PC-9 (cell line): ENCODE measurements around the gene FGB. TPM values are rescaled to one million over a fixed set of nuclear protein-coding genes. Genes with fewer than 3 reads are reported as not detected.

Experiments
- BruUV-seq: library from RNA; stranded (reverse); fragments of 400-500 nt; replicated peaks from 2 replicates; lab custom pipeline; 2021; lab: Mats Ljungman, UMichigan
- CTCF ChIA-PET: fragments of 300-600 bp; sonication (Branson Sonifier 250); formaldehyde crosslinking; loops from one replicate; lab custom pipeline; 2022; ENCODE audit warnings: antibody characterized with exemption; lab: Charles Lee
- POLR2A ChIA-PET: fragments of 300-600 bp; sonication (Branson Sonifier 250); formaldehyde crosslinking; loops from one replicate; lab custom pipeline; 2022; ENCODE audit warnings: antibody characterized with exemption; ENCODE audit not compliant: unreplicated experiment; lab: Charles Lee
- DNase-seq, 2 experiments: peaks; one replicate each; pipeline versions ENCODE4 v3.0.0 to v3.0.0-alpha.2; 2015 to 2022; ENCODE audit warnings: mixed read lengths in 1 of 2
- H2AFZ ChIP-seq: fragments of 200-600 bp; sonication (generic); 2 replicates; pipeline ENCODE4 v1.8.1; 2017; ENCODE audit warnings: antibody characterized with exemption
- H3F3A ChIP-seq: fragments of 200-600 bp; sonication (generic); 2 replicates; pipeline ENCODE4 v1.8.1; 2017; ENCODE audit warnings: antibody characterized with exemption, mild to moderate bottlenecking, low read depth; ENCODE audit not compliant: insufficient read depth
- H3K27ac ChIP-seq: fragments of 200-600 bp; sonication (generic); 2 replicates; pipeline ENCODE4 v1.6.1; 2016; ENCODE audit warnings: mixed run types
- H3K27me3 ChIP-seq: fragments of 200-600 bp; sonication (generic); 2 replicates; pipeline ENCODE4 v1.6.1; 2016; ENCODE audit warnings: low read depth, mixed run types; ENCODE audit not compliant: insufficient read depth
- H3K36me3 ChIP-seq: fragments of 200-600 bp; sonication (generic); 2 replicates; pipeline ENCODE4 v1.6.1; 2016; ENCODE audit warnings: low read depth, mixed run types
- H3K4me1 ChIP-seq: fragments of 200-600 bp; sonication (generic); replicated peaks from 2 replicates; pipeline ENCODE4 v1.6.1; 2016; ENCODE audit warnings: mixed run types; ENCODE audit not compliant: insufficient read depth
- H3K4me2 ChIP-seq: fragments of 200-600 bp; sonication (generic); 2 replicates; pipeline ENCODE4 v1.6.1; 2017; ENCODE audit warnings: mixed run types
- H3K4me3 ChIP-seq: fragments of 200-600 bp; sonication (generic); 2 replicates; pipeline ENCODE4 v1.6.1; 2016; ENCODE audit warnings: mixed run types
- H3K79me2 ChIP-seq: fragments of 200-600 bp; sonication (generic); 2 replicates; pipeline ENCODE4 v1.6.1; 2017; ENCODE audit warnings: low read depth, mixed run types
- H3K9me2 ChIP-seq: fragments of 200-600 bp; sonication (generic); 2 replicates; pipeline ENCODE4 v1.8.1; 2017; ENCODE audit warnings: mild to moderate bottlenecking; ENCODE audit not compliant: insufficient read depth
- H3K9me3 ChIP-seq: fragments of 200-600 bp; sonication (generic); 2 replicates; pipeline ENCODE4 v1.8.1; 2016; ENCODE audit warnings: low read depth; ENCODE audit not compliant: insufficient read depth
- H4K20me1 ChIP-seq: fragments of 200-600 bp; sonication (generic); 2 replicates; pipeline ENCODE4 v1.8.1; 2017; ENCODE audit not compliant: insufficient read depth
- CTCF ChIP-seq: fragments of 200-600 bp; sonication (generic); conservative IDR thresholded peaks from 2 replicates; pipeline ENCODE4 v1.6.1; 2017; ENCODE audit warnings: mixed run types, antibody characterized with exemption, mild to moderate bottlenecking, moderate library complexity
- EZH2 ChIP-seq: fragments of 200-600 bp; sonication (generic); IDR thresholded peaks from 2 replicates; pipeline ENCODE4 v1.8.0; 2017; ENCODE audit warnings: antibody characterized with exemption, low read depth
- intact Hi-C: fragments of 100-400 bp; cut with micrococcal nuclease; formaldehyde crosslinking; loops from one replicate; pipeline ENCODE4 v1.10.0; 2022; ENCODE audit not compliant: unreplicated experiment
- total RNA-seq: library from RNA; stranded (reverse); gene quantifications from 2 replicates; pipeline ENCODE4 v1.2.3, GENCODE V29; 2021

The FGB gene
- total RNA-seq, 1 experiment from 2014 or later: not detected

GRCh38 chr4:154586296-154587033 is 23.7 kb downstream of the FGB start:
- Histone ChIP-seq H3K9me3 (no peaks in the 10 kb centered on the region), H3K36me3 (no peaks in the 10 kb centered on the region), H3K4me3 (no peak overlapping the region), H3K4me1 (no peaks in the 10 kb centered on the region), H3F3A (no peaks in the 10 kb centered on the region), H2AFZ (no peak overlapping the region), H3K27ac (no peak overlapping the region), H4K20me1 (no peaks in the 10 kb centered on the region), H3K79me2 (no peaks in the 10 kb centered on the region), H3K4me2 (no peak overlapping the region), H3K27me3 (no peaks in the 10 kb centered on the region), H3K9me2 (no peaks in the 10 kb centered on the region)
- DNase-seq: no peak
- BruUV-seq: no TSS peak
- intact Hi-C loops: no loop called here
- ChIA-PET CTCF (no interaction called here), POLR2A (no interaction called here)
- TF ChIP-seq CTCF (no peak), EZH2 (no peak)

- ChIA-PET POLR2A (no interaction called here), CTCF (no interaction called here)
These were observed 25.4 kb downstream of the FGB start for GRCh38 chr4:154588198-154588597.

More at GRCh38 chr4:154588198-154588597, 25.4 kb downstream of the FGB start:
- H3K79me2 ChIP-seq: no peaks in the 10 kb centered on the region
- H3K4me1 ChIP-seq: no peaks in the 10 kb centered on the region
- intact Hi-C loops: no loop called here
- H3K9me3 ChIP-seq: no peaks in the 10 kb centered on the region
- no peak overlapping the region for H3K4me2 ChIP-seq
- no peak overlapping the region for H2AFZ ChIP-seq
- H3K27ac ChIP-seq: no peak overlapping the region
- H3K27me3 ChIP-seq: no peaks in the 10 kb centered on the region
- no TSS peak for BruUV-seq
- H3F3A ChIP-seq: no peaks in the 10 kb centered on the region
- DNase-seq: no peak
- no peaks in the 10 kb centered on the region for H4K20me1 ChIP-seq
- TF ChIP-seq EZH2 (no peak), CTCF (no peak)
- H3K9me2 ChIP-seq: no peaks in the 10 kb centered on the region
- no peak overlapping the region for H3K4me3 ChIP-seq
- no peaks in the 10 kb centered on the region for H3K36me3 ChIP-seq
